SW 1271 (cell line): ENCODE results near the gene OLFM2.
"Not testable (repeated sequence)": the region's sequence is repeated elsewhere in the genome, so short reads cannot be mapped to it uniquely, and the experiment has no call there.

Source experiments
- DNase-seq, 2 experiments: peaks; one replicate each; lab custom pipeline; 2025; lab: John Stamatoyannopoulos, UW

The OLFM2 gene

DNA sequence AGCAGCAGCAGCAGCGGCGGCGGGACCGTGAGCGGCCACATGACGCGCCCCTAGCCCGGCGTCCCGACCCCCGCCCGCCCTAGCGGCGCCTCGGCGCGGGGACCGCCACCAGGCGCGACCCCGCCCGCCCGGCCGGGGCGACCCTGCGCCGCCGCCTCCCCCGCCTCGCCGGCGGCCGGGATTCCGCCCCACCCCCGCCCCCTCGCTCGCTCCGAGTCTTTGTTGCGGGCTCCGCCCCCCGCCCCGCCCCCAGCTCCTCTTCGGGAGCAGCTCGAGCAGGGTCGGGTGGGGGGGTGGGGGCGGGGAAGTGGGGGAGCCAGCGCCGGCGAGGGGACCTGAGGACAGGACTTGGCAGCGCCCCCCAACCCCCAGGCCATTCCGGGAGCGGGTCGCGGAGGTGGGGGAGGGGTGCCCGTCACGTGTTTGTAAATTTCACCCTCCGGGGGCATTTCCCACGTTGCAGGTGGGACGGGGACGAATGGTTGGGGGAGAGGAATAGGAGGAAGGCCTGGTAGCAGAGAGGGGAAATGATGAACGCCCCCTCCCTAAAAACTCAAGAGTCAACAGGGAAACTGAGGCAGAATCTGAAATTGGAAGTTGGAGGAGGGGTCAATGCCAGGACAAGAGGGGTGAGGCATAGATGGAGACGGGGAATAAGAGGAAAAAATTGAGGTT is at the start of gene OLFM2:
TSS of gene OLFM2 (minus strand) at position 190 of the 675 bp plus-strand sequence. CDS start at position 41, 149 bp downstream.
- no peak for DNase-seq

DNA sequence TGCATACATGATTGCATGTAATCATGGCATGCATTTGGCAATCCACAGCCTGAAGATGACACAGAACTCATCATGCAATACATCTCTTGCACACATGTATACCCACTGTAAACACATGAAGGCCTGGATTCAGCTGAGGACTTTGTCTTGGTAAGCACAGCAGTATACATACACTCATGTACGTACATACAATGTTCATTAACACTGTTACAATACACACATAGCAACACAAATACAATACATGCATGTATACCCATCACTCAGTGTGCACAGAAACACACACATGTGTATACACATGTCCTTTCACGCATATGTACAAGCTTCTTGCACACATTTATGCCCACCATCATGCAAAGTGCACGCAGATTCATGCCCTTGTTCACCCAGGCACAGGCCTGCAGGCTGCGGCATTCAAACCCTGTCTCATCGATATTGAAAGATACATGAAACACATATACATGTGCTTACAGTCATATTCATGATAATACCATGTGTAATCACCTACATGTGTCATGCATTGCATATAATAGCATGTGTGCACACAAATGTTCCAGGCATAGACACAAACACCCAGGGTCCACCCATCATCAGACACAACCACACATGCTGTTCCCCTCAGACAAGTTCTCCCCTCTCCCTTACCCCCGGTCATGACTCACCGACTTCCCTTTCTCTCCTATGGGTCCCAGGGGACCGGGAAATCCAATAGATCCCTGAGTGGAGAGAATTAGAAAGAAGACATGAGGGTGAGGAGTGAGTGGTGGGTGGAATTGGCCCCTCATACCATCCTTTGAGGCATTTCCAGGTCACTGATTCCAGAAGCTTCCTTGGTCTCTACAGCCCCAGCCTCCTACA is 45.3 kb upstream of the OLFM2 start:
- no peak for DNase-seq

DNA sequence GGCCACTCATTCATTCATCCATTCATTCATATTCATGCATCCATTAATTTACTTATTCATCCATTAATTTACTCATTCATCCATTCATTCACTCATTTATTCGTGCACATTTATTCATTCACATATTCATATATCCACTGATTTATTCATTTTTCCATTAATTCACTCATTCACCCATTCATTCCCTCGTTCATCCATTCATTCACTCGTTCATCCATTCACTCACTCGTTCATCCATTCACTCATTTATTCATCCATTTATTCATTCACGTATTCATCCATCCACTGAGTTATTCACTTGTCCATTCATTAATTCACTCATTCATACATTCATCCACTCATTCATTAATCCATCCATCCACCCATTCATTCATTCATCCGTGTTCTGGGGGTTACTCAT is 35.8 kb upstream of the OLFM2 start:
- no peak for DNase-seq

DNA sequence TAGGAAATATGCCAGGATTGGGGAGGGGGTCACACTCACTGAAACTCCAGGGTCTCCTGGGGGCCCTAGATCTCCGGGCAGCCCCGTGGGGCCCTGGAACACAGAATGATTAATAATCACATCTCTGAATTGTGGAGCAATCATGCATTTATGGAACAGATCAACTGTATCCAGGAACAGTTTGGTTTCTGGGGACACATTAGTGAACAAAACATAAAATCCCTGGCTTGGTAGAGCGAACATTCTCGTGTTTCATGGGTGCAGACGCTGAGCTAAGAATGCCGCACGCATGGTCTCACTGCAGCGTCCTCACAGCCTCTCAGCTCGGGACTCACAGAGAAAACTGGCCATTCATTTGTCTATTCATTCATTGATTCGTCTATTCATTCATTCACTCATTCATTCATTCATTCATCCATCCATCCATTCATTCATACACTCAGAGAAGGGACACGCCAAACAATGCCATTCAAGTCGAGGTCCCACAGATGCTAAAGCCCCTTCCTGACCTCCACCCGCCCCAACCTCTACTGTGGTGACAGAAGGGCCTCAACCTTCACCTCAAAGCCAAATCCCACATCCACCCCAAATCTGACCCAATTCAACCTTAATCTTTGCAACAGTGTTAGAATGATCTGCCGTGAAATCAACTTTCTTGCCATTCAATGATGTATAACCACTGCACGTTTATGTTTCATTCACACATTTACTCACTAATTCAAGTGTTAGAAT is 35.0 kb upstream of the OLFM2 start:
- DNase-seq: no peak

DNA sequence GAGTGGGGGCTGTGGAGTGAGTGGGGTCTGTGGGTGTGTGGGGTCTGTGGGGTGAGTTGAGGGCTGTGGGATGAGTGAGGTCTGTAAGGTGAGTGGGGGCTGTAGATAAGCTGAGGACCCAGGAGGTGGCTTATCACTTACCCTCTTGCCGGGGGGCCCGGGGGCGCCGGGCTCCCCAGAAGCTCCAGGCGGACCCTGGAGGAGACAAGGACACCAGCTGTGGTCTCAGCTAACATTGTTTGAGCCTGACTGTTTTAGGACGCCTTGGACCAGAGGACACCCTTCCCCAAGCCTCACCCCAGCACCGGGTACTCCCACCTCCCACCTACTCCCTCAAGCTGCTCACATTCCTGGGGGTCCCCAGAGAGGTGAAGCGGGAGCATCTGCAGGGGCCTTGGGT is 34.2 kb upstream of the OLFM2 start:
- no peak for DNase-seq

DNA sequence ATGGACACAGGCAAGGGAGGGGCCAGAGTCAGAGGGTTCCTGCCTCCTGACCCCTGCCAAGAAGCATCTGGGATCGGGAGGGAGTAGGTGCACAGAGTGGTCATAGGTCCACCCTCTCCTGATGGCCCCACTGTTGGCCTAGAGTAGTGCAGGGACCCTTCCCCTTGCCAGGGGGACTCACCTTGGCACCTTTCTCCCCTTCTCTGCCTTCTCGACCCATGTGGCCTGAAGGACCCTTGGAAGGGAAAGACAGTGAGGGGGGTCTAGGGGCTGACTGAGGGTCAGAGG is 33.3 kb upstream of the OLFM2 start:
- no peak for DNase-seq

DNA sequence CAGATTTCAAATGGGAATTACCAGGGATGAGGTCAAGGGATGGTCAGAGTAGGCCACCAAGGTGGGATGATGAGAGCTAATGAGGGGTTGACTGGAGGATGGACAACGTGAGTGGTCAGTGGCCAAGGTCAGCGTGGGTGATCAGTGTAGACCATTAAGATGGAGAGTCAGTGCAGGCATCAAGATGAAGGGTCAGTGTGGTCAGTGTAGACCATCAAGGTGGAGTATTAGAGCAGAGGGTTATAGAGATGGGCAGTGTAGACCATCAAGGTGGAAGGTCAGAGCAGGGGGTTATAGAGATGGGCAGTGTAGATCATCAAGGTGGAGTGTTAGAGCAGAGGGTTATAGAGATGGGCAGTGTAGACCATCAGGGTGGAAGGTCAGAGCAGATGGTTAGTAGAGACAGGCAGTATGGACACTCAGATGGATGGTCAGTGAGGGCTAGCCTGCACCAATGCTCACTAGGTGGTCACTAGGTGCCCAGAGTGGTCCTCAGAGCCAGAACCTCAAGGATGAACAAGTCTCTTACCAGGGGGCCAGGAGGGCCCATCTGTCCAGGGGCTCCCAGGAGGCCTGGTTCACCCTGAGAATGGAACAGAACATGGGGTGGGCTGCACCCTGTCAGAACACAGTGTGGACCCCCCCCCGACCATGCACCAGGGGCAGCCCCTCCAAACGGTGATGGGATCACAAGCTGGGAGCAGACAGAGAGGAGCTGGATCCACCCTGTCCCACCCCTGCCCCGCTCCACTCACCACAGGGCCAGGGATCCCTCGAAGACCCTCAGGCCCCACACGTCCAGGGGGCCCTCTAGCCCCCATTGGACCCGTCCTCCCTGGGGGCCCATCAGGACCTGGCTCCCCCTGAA is 32.7 kb upstream of the OLFM2 start:
- DNase-seq: no peak

DNA sequence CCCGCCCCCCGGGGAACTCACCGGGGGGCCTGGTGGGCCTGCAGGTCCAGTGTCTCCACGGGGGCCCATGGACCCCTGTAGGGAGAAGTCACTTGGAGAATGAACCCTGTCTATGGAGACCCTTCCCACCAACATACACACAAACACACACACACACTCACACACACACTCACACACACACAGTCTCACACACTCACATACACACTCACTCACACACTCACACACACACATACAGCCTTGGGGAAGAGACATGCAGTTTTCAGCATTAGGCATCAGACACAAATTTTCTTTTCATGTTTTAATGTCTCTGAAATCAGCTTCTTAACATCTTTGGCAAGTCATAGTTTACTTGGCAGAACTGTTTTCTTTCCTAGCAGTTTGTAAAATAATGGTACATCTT is 31.0 kb upstream of the OLFM2 start:
- no peak for DNase-seq

DNA sequence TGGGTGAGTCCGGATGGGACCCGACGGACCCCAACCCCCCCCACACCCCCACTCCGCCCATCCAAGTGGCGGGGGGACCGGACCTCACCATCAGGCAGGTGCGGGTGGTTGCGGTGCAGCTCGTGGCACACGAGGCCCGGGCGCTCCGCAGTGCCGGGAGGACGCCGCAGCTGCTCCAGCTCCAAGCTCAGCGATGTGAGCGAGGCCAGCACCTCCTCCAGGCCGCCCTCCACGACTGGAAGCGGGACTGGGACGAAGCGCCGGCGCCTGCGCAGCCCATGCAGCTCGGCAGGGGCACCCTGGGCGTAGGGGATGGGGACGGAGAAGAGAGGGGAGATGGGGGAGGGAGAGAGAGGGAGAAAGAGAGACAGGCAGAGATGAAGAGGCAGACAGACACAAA is 30.1 kb upstream of the OLFM2 start:
- no peak for DNase-seq

DNA sequence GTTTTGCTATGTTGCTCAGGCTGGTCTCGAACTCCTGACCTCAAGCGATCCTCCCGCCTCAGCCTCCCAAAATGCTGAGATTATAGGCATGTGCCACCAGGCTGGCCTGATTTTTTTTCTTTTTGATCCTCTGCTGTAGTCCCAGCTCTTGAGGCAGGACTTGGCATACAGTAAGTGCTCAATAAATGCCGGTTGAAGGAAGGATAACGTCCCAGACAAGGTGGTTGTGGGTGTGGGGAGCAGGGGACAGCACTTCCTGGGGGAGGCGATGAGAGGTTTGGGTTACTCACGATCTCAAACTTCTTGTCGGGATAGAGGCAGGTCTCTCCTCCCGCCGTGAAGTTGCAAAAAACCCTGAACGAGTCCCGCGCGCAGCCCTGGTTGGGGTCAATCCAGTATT is 29.7 kb upstream of the OLFM2 start:
- DNase-seq: no peak

DNA sequence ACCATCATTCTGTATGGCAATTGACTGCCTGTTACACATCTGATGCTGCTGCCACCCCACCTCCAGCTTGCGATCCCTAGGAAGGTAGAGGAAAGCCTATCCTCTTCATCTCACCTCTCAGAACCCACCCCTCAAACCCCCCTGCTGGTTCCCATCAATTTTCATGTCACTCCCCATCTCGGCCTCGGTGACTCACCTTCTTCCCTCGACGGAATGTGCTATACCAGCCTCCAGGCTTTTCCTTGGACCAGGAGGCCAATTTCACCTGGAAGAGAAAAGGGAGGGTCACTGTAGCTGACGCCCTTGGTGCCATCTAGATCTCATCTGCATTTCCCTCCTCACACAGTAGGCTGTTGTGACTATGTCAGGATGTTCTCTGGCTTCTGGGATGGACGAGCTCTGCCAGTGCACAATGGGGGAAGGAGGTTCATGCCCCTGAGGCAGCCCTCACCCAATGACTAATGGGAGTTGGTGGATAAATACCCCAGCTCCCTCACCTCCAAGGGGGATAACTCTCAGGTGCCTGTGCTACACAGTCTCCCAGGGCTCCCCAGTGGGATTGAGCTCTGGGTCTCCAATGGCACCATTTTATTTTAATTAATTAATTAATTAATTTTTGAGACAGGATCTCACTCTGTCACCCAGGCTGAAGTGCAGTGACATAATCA is 26.4 kb upstream of the OLFM2 start:
- no peak for DNase-seq

DNA sequence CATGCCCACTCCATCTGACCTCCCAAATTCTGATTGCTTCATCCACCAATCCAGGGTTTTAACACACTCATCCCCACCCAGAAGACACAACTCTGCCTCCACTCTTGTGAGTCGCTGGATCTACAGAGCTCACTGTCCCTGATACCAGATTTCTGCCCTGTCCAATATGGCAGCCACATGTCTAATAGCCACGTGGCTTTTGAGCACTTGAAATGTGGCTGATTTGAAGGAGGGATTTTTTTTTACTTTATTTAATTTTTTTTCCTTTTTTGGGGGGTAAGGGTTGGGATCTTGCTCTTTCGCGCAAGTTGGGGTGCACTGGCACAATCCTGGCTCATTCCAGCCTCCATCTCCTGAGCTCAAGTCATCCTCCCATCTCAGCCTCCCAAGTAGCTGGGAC is 24.8 kb upstream of the OLFM2 start:
- no peak for DNase-seq

DNA sequence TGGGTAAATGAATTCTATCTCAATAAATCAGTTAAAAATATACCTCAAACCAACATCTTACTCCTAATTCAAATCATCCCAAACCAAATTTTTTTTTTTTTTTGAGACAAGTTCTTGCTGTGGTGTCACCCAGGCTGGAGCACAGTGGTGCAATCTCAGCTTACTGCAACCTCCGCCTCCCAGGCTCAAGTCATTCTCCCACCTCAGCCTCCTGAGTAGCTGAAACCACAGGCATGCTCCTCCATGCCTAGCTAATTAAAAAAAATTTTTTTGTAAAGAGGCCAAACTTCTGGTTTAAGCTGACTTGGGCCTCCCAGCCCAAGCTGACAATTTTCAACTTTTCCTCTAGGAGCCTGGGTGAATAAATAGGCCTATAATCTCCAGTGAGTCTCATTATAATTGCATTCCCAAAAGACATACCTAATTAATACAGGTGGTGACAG is 22.1 kb upstream of the OLFM2 start:
- no peak for DNase-seq

DNA sequence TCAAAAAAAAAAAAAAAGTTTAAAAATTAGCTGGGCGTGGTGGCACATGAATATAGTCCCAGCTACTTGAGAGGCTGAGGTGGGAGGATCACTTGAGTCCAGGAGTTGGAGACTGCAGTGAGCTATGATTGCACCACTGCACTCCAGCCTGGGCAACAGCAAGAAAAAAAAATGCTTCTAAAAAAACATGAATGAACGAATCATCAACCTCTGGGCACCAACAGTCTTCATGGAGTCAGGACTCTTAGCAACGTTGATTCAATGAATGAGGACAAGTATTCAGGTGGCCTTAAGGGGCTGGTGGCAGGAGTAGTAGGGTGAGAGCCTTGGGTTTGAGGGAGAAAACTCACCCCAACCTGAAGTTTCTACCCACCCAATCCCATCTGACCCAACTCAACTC is 20.6 kb upstream of the OLFM2 start:
- DNase-seq: no peak

DNA sequence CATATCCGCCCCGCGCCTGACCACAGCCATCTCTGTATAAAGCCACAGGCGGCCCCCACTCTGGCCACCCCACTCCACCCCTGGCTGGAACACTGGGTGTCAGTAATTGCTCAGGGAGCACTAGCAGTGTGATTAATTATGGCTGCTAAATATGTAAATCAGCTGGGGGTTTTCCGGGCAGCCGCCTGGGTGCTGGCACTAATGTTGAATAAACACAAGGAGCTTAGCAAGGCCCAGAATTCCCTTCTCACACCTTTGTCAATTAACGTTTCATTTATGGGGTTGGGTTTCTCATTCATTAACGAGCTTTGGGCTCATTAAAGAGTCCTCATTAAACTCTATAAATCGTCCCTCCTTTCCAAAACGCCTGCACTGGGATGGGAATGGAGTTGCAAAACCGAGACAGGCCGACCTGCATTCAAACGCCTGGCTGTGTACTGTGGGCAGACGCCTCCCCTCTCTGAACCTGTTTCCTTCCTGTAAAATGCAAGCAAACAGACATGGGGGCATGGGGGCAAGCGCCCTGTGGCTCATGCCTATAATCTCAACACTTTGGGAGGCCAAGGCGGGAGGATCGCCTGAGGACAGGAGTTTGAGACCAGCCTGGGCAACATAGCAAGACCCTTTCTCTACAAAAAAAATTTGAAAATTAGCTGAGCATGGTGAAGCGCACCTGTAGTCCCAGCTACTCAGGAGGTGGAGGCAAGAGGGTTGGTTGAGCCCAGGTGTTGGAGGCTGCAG is 17.7 kb upstream of the OLFM2 start:
- DNase-seq: no peak

DNA sequence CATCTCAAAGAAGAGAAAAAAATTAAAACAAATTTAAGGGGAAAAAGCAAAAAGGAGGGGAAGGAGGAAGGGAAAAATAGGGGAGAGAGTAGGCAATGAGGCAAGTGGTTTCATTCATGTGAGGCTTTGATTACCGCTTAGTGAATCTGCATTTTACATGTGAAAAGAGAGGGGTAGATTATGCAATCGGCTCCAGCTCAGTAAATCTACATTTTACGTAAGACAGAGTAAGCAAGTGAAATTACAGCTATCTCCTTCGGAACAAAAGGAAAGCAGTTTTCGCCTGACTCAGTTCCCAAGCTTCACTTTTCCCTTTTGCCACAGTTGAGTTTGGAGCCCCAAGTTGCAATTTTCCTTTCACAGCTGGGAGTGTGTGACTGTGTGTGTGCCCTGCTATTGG is 16.0 kb upstream of the OLFM2 start:
- DNase-seq: no peak

DNA sequence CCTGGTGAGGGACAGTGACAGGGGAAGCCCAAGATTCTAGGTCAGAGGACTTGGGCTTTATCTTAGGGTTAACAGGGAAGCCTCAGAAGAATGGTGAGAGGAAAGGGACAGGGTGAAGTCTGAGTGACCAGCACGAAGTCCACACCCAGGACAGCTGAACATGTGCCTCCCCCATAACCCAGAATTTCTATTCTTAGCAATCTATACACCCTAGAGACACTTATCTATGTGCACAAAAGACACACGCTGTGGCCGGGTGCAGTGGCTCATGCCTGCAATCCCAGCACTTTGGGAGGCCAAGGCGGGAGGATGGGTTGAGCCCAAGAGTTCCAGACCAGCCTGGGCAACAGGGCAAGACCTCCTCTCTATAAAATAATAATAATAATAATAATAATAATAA is 11.1 kb upstream of the OLFM2 start:
- DNase-seq: no peak

DNA sequence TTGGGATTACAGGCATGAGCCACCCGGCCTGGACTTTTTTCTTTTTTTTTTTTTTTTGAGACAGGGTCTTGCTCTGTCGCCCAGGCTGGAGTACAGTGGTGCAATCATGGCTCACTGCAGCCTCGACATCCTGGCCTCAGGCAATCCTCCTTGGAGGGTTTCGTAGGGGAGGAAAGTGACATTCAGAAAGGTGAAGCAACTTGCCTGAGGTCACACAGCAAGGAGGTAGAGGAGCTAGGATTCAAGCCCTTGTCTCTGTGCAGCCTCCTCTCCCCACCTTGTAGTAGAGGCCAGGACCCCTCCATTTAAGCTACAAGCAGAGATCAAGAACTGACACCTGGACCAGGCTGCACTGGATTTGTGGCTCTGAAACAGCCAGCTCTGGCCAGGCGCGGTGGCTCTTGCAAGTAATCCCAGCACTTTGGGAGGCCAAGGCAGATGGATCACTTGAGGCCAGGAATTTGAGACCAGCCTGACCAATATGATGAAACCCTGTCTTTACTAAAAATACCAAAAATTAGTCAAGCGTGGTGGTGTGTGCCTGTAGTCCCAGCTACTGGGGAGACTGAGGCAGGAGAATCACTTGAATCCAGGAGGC is 10.3 kb upstream of the OLFM2 start:
- not testable (repeated sequence) for DNase-seq

DNA sequence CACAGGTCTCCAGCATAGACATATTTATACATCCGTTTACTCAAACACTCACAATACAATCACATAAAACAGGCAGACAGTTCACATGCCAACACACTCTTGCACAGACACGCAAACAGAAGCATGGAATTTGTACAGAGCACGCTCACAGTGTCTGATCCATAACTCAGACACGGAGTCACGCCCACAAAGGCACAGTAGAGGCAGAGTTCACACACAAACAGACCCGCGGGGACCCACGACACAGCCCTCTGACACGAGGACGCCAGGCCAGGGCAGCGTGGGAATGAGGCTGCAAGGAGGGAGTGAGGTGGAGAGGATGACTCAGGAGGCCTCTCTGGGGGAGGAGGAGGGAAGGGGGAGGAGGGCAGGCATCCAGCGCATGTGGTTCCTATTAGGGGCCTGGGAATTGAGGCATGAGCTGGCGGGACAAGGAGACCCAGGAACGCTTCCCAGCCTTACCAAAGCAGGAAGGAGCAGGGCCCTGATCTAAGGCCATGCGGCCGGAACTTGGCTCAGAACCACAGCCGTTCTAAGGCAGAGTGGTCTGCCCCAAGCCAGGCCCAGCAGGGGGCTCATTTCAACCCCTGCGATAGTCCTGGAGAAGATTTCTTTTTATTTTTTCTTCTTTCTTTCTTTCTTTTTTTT is 9.1 kb upstream of the OLFM2 start:
- no peak for DNase-seq

DNA sequence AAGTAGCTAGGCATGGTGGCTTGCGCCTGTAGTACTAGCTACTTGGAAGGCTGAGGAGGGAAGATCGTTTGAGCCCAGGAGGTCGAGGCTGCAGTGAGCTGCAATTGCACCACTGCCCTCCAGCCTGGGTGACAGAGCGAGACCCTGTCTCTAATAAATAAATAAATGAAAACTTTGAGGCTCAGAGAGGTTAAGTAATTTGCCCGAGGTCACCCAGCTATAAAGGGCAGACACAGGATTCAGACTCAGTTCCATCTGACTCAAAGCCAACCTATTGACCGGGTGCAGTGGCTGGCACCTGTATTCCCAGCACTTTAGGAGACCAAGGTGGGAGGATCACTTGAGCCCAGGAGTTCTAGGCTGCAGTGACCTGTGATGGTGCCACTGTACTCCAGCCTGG is 7.4 kb upstream of the OLFM2 start:
- no peak for DNase-seq
